ENCODE results near the gene RIN3.

The RIN3 gene

GRCh38 chr14:92724516-92725340 is 211.1 kb downstream of the RIN3 start:
- no peak overlapping the region for H3K27ac Mint-ChIP-seq
- H3K27me3 Mint-ChIP-seq, result no peaks in the 10 kb centered on the region
- ATAC-seq (ENCODE audit: low read depth), result no peak
- H3K4me3 Mint-ChIP-seq, result no peak overlapping the region
- no peak for DNase-seq (ENCODE audit: low spot score in 2 of 2)
- peaks cover 5% of the 10 kb centered on the region for H3K4me1 Mint-ChIP-seq
- H3K9me3 Mint-ChIP-seq, result no peaks in the 10 kb centered on the region
- peaks cover 22% of the 10 kb centered on the region for H3K36me3 Mint-ChIP-seq

DNA sequence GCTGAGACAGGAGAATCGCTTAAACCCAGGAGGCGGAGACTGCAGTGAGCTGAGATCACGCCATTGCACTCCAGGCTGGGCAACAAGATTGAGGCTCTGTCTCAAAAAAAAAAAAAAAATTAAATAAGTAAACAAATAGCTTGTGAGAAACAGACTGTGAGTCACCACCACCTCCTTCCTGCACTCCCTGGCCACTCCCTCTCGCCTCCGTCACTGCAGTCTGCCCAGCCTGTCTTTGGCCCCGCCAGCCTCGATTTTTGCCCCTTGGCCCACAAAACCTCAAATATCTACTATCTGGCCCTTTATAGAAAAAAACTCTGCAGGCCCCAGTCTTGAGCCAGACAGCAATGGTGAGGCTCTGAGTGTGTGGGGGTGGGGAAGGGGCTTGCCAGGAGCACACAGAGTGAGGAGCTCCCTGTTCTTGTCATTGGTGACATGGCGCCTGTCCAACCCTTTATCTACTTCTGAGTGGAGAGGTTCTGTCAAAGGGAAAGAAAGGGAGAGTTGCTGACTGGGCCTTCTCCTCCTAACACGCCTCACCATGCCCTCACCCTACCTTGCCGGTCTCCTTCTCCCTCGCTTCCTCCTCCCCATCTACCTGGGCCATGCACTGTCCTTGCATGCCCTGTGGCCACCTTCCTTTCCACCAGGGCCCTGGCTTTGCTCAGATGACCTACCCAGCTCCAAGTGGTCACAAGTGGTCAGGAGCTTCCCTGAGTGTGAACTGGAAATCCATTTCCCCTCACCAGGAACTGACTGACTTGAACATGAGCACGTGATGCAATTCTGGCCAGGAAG is 212.8 kb downstream of the RIN3 start:
- DNase-seq (ENCODE audit: low spot score in 2 of 2) (no peak), ATAC-seq (ENCODE audit: low read depth) (no peak)
- no peak overlapping the region for H3K27ac Mint-ChIP-seq
- no peaks in the 10 kb centered on the region for H3K27me3 Mint-ChIP-seq
- H3K4me3 Mint-ChIP-seq, result no peak overlapping the region
- H3K36me3 Mint-ChIP-seq, result peaks cover 23% of the 10 kb centered on the region
- H3K9me3 Mint-ChIP-seq, result no peaks in the 10 kb centered on the region
- peaks cover 5% of the 10 kb centered on the region for H3K4me1 Mint-ChIP-seq

- no peaks in the 10 kb centered on the region for H3K9me3 Mint-ChIP-seq
- H3K36me3 Mint-ChIP-seq, result peaks cover 29% of the 10 kb centered on the region
- H3K4me3 Mint-ChIP-seq, result no peak overlapping the region
- DNase-seq (ENCODE audit: low spot score in 2 of 2) (no peak), ATAC-seq (ENCODE audit: low read depth) (no peak)
- no peaks in the 10 kb centered on the region for H3K27me3 Mint-ChIP-seq
- H3K4me1 Mint-ChIP-seq, result peaks cover 5% of the 10 kb centered on the region
- H3K27ac Mint-ChIP-seq, result no peak overlapping the region
Observed at GRCh38 chr14:92726933-92727262, 213.3 kb downstream of the RIN3 start.

- DNase-seq (ENCODE audit: low spot score in 2 of 2), result no peak
- H3K27me3 Mint-ChIP-seq, result no peaks in the 10 kb centered on the region
- H3K27ac Mint-ChIP-seq, result peak overlapping the region; percentile 5
- H3K36me3 Mint-ChIP-seq, result peaks cover 32% of the 10 kb centered on the region
- H3K4me1 Mint-ChIP-seq, result peaks cover 5% of the 10 kb centered on the region
- H3K4me3 Mint-ChIP-seq, result no peak overlapping the region
- ATAC-seq (ENCODE audit: low read depth), result peak; percentile 76
- no peaks in the 10 kb centered on the region for H3K9me3 Mint-ChIP-seq
Observed at GRCh38 chr14:92728759-92729364, 215.3 kb downstream of the RIN3 start.

DNA sequence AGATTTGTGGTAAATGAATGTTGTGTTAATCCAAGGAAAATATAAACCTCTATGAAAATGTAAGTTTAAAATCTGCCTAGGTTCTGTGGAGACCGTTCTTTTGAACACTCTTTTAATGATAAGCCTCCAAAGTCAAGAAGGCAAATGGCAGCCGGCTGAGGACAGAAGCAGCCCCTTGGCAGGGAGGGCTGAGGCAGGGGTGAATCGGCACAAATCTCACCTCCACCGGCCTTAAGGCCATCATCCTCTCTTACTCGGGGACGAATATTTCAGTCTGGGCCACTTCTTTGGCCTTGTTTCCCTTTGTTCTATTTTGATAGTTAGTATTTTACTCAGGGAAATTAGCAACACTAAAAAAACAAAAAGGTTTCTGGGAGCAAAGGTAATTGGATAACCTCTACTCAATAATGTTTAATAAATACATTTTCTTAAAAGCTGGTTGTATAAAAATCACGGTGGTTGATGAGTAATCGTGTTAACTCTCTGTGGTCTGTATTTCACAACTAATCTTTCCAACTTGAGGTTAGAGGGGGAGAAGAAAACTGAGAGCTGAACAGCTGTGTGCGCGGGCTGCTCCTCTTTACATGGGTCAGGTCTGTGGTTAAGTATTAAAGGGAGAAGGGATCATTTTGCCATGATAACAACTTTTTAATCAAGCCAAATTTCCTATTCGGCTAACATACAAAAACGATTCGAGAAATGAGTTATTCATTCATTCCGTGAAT is 216.2 kb downstream of the RIN3 start:
- H3K27ac Mint-ChIP-seq, result no peak overlapping the region
- peaks cover 3% of the 10 kb centered on the region for H3K4me1 Mint-ChIP-seq
- ATAC-seq (ENCODE audit: low read depth) (no peak), DNase-seq (ENCODE audit: low spot score in 2 of 2) (no peak)
- no peaks in the 10 kb centered on the region for H3K9me3 Mint-ChIP-seq
- peaks cover 31% of the 10 kb centered on the region for H3K36me3 Mint-ChIP-seq
- no peaks in the 10 kb centered on the region for H3K27me3 Mint-ChIP-seq
- no peak overlapping the region for H3K4me3 Mint-ChIP-seq

GRCh38 chr14:92731622-92732115 is 218.1 kb downstream of the RIN3 start:
- Mint-ChIP-seq H3K4me3 (no peak overlapping the region), H3K27me3 (no peaks in the 10 kb centered on the region), H3K4me1 (peaks cover 4% of the 10 kb centered on the region), H3K27ac (no peak overlapping the region), H3K9me3 (no peaks in the 10 kb centered on the region), H3K36me3 (peaks cover 23% of the 10 kb centered on the region)
- no peak for ATAC-seq (ENCODE audit: low read depth)
- DNase-seq (ENCODE audit: low spot score in 2 of 2), result no peak

DNA sequence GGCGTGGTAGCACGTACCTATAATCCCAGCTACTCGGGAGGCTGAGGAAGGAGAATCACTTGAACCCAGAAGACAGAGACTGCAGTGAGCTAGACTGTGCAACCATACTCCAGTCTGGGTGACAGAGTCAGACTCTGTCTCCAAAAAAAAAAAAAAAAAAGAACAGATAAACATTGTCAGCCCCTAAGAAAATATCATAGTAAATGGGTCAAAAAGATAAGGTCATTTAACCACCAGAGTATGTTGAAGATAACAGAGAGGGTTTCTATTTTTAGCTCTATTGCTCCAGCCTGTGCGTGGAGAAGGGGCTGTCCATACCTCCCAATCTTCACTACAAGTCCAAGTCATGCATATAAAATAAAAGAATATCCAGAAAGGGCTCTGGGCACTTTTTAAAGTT is 219.4 kb downstream of the RIN3 start:
- Mint-ChIP-seq H3K9me3 (no peaks in the 10 kb centered on the region), H3K4me1 (peaks cover 12% of the 10 kb centered on the region), H3K36me3 (peaks cover 15% of the 10 kb centered on the region), H3K27ac (no peak overlapping the region), H3K4me3 (no peak overlapping the region), H3K27me3 (no peaks in the 10 kb centered on the region)
- ATAC-seq (ENCODE audit: low read depth), result no peak
- no peak for DNase-seq (ENCODE audit: low spot score in 2 of 2)

- Mint-ChIP-seq H3K4me3 (no peak overlapping the region), H3K36me3 (peaks cover 15% of the 10 kb centered on the region), H3K9me3 (no peaks in the 10 kb centered on the region), H3K4me1 (peaks cover 13% of the 10 kb centered on the region), H3K27ac (no peak overlapping the region), H3K27me3 (no peaks in the 10 kb centered on the region)
- no peak for DNase-seq (ENCODE audit: low spot score in 2 of 2)
- no peak for ATAC-seq (ENCODE audit: low read depth)
Observed at GRCh38 chr14:92734618-92735017, 221.0 kb downstream of the RIN3 start.

GRCh38 chr14:92735344-92735743 is 221.8 kb downstream of the RIN3 start:
- Mint-ChIP-seq H3K27me3 (no peaks in the 10 kb centered on the region), H3K4me3 (no peak overlapping the region), H3K9me3 (no peaks in the 10 kb centered on the region), H3K36me3 (peaks cover 13% of the 10 kb centered on the region), H3K4me1 (peaks cover 13% of the 10 kb centered on the region), H3K27ac (no peak overlapping the region)
- no peak for ATAC-seq (ENCODE audit: low read depth)
- no peak for DNase-seq (ENCODE audit: low spot score in 2 of 2)

DNA sequence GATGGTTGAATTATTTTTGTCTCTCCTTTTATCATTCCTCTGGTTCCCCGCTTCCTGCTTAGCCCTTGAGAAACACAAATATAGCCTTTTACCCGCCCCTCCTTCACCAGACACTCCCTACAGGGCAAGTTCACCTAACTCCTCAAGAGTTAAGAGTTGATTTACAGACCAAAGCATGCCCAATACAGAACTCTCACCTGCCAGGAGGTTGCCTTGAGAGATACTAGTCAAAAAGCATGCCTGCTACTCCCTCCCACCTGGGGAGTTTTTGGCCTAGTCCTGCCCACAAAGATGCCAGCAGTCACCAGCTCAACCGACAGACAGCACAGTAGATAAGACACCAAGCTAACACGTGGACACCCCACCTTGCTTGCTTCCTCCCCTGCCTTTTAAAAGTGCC is 223.6 kb downstream of the RIN3 start:
- peak overlapping the region; percentile 13 for H3K27ac Mint-ChIP-seq
- H3K9me3 Mint-ChIP-seq, result no peaks in the 10 kb centered on the region

DNA sequence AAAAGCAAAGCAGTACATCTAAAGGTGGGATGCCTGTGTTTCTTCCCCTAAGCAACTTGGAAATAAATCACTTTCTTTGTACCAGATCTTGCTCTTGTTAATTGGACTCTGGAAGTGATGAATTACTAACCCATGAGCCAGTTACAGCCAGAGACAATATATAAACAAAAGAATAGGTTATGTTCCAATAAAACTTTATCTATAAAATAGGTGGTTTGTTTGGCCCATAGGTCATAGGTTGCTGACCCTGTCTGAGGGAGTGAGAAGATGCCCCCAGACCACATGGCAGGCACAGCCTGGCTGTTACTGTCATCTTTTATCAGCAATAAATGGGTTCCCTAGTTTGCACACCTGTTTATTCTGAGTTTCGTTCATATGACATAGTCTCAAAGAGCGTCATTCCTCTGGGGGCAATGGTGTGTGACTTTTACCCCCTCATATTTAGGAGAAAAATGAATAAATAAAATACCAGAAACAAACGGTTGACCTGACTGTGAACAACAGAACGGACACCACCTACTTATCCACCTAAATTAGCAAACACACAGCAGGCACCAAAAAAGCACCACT is 224.1 kb downstream of the RIN3 start:
- H3K27me3 Mint-ChIP-seq, result no peaks in the 10 kb centered on the region
- DNase-seq (ENCODE audit: low spot score in 2 of 2) (no peak), ATAC-seq (ENCODE audit: low read depth) (peak; percentile 60)
- peaks cover 13% of the 10 kb centered on the region for H3K4me1 Mint-ChIP-seq
- H3K4me3 Mint-ChIP-seq, result no peak overlapping the region
- H3K9me3 Mint-ChIP-seq, result no peaks in the 10 kb centered on the region
- peak overlapping the region; percentile 13 for H3K27ac Mint-ChIP-seq
- H3K36me3 Mint-ChIP-seq, result no peaks in the 10 kb centered on the region

More for the DNA sequence above, 223.6 kb downstream of the RIN3 start:
- no peaks in the 10 kb centered on the region for H3K27me3 Mint-ChIP-seq
- H3K4me3 Mint-ChIP-seq, result no peak overlapping the region
- ATAC-seq (ENCODE audit: low read depth) (peak; percentile 56), DNase-seq (ENCODE audit: low spot score in 2 of 2) (no peak)
- H3K4me1 Mint-ChIP-seq, result peaks cover 13% of the 10 kb centered on the region
- H3K36me3 Mint-ChIP-seq, result peaks cover 2% of the 10 kb centered on the region
